Suprapubic skin (tissue), 3 donors: Measurements from ENCODE around the gene FMO4.

ENCODE experiments used
- EP300 ChIP-seq: sonication (generic); formaldehyde crosslinking; IDR thresholded peaks from one replicate; pipeline ENCODE4 v1.6.1; 2017; ENCODE audit warnings: antibody characterized with exemption
- POLR2A ChIP-seq, 2 donors: fragments of 450-650 bp; IDR thresholded peaks; one replicate each; pipeline ENCODE4 v1.6.1; 2017; ENCODE audit warnings: antibody characterized with exemption in 2 of 2, mild to moderate bottlenecking in 2 of 2, moderate library complexity in 2 of 2
- TF ChIP-seq, protein P1 (sequence below), 2 donors: fragments of 200-600 bp in 1 of 2; fragments of 450-650 bp in 1 of 2; sonication (generic) in 1 of 2; IDR thresholded peaks; one replicate each; pipeline ENCODE4 v1.5.1; 2016 to 2019; ENCODE audit warnings: antibody characterized with exemption in 2 of 2, mild to moderate bottlenecking in 1 of 2, moderate library complexity in 1 of 2

DNA sequence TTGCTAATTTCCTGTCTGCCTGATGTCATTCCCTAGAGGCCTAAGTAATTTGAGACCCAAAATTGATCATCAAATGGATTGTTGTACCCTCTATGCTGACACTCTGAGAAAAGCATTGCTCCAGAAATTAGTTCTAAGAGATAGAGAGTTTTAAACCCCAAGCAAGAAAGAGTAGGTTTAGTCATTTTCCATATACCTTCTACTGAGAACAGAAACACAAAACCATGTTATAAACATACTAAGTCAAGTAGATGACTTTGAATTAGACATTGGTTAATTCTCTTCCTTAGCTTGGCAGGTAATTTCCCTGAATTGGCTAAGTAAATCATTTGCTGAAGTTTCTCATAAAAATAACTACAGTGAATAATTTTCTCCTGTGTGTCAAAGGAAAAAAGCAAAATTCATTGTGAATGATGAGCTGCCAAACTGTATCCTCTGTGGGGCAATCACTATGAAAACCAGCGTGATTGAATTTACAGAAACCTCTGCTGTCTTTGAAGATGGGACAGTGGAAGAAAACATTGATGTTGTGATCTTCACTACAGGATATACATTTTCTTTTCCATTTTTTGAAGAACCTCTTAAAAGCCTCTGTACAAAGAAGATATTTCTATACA lies 20.1 kb downstream of the FMO4 start:
- TF ChIP-seq, protein P1, sequence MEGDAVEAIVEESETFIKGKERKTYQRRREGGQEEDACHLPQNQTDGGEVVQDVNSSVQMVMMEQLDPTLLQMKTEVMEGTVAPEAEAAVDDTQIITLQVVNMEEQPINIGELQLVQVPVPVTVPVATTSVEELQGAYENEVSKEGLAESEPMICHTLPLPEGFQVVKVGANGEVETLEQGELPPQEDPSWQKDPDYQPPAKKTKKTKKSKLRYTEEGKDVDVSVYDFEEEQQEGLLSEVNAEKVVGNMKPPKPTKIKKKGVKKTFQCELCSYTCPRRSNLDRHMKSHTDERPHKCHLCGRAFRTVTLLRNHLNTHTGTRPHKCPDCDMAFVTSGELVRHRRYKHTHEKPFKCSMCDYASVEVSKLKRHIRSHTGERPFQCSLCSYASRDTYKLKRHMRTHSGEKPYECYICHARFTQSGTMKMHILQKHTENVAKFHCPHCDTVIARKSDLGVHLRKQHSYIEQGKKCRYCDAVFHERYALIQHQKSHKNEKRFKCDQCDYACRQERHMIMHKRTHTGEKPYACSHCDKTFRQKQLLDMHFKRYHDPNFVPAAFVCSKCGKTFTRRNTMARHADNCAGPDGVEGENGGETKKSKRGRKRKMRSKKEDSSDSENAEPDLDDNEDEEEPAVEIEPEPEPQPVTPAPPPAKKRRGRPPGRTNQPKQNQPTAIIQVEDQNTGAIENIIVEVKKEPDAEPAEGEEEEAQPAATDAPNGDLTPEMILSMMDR (IDR thresholded peaks at IDR 0.05) = no peak
- TF ChIP-seq EP300 = no peak
- no peak for TF ChIP-seq POLR2A (IDR thresholded peaks at IDR 0.05)
